Activated CD8-positive, alpha-beta T cell treated with anti-CD3 and anti-CD28 coated beads for 36 hours (primary cell): ENCODE measurements around the gene DFFB. TPM values are rescaled to one million over a fixed set of nuclear protein-coding genes. Genes with fewer than 3 reads are reported as not detected.

ENCODE experiments used
- ATAC-seq: fragments of 200-7000 bp; cut with Tn5 transposase; one replicate; pipeline ENCODE4 v1.10.0; 2021; ENCODE audit warnings: mild to moderate bottlenecking, moderate library complexity
- CTCF ChIA-PET: fragments of 350-600 bp; sonication (Branson Sonifier 250); formaldehyde crosslinking; loops from one replicate; lab custom pipeline; 2021; ENCODE audit warnings: antibody characterized with exemption; lab: Charles Lee
- POLR2A ChIA-PET: fragments of 350-600 bp; sonication (Branson Sonifier 250); formaldehyde crosslinking; loops from one replicate; lab custom pipeline; 2021; ENCODE audit warnings: antibody characterized with exemption; lab: Charles Lee
- DNase-seq: peaks from one replicate; pipeline ENCODE4 v3.0.0-alpha.2; 2020
- H3K27ac Mint-ChIP-seq: one replicate; pipeline ENCODE4 v1.8.0; 2021; ENCODE audit warnings: mild to moderate bottlenecking, mixed read lengths
- H3K27me3 Mint-ChIP-seq: one replicate; pipeline ENCODE4 v1.8.0; 2021; ENCODE audit warnings: mixed read lengths
- H3K36me3 Mint-ChIP-seq: one replicate; pipeline ENCODE4 v1.8.0; 2021; ENCODE audit warnings: low read depth, mixed read lengths
- H3K4me1 Mint-ChIP-seq: one replicate; pipeline ENCODE4 v1.8.0; 2021; ENCODE audit warnings: low read depth, mixed read lengths
- H3K4me3 Mint-ChIP-seq: one replicate; pipeline ENCODE4 v1.8.0; 2021; ENCODE audit warnings: mild to moderate bottlenecking, moderate library complexity, mixed read lengths
- H3K9me3 Mint-ChIP-seq: one replicate; pipeline ENCODE4 v1.8.0; 2021; ENCODE audit warnings: mixed read lengths
- CTCF ChIP-seq: fragments of 200-600 bp; IDR thresholded peaks from one replicate; pipeline ENCODE4 v1.8.0; 2022; ENCODE audit warnings: antibody characterized with exemption, mild to moderate bottlenecking
- intact Hi-C: fragments of 100-400 bp; cut with micrococcal nuclease; formaldehyde crosslinking; loops from one replicate; pipeline ENCODE4 v1.10.0; 2022
- total RNA-seq, 2 experiments: library from RNA; stranded (reverse); gene quantifications; one replicate each; pipeline ENCODE4 v1.2.3, GENCODE V29; 2021

DFFB gene
- total RNA-seq, 2 experiments from 2014 or later: 9.3 to 9.7 TPM

GRCh38 chr1:3881193-3881480 is 23.9 kb downstream of the DFFB start:
- no peaks in the 10 kb centered on the region for H3K27me3 Mint-ChIP-seq
- peak; percentile 30 for ATAC-seq
- H3K4me1 Mint-ChIP-seq: peaks cover 5% of the 10 kb centered on the region
- peaks cover 3% of the 10 kb centered on the region for H3K9me3 Mint-ChIP-seq
- no peak for TF ChIP-seq CTCF
- intact Hi-C loops: no loop called here
- no peak for DNase-seq
- ChIA-PET POLR2A (no interaction called here), CTCF (interaction anchor here (1.5 kb wide), 1 partner anchor 23 kb away, joined by 3 read pairs; no protein-coding TSS in a partner anchor)
- peaks cover 23% of the 10 kb centered on the region for H3K36me3 Mint-ChIP-seq
- no peak overlapping the region for H3K4me3 Mint-ChIP-seq
- H3K27ac Mint-ChIP-seq: peak overlapping the region; percentile 63

- ATAC-seq (peak; percentile 65), DNase-seq (peak; percentile 15)
- POLR2A ChIA-PET: interaction anchor here (0.8 to 1.3 kb wide), 2 partner anchors 26 to 28 kb away, joined by 3 read pairs; partner anchors contain the start of gene DFFB
- CTCF ChIA-PET: interaction anchor here (1.1 to 1.3 kb wide), 2 partner anchors 10 to 16 kb away, joined by 3 to 5 read pairs; partner anchors contain the start of gene C1orf174
- no peak for TF ChIP-seq CTCF
- H3K9me3 Mint-ChIP-seq: peaks cover 3% of the 10 kb centered on the region
- peaks cover 6% of the 10 kb centered on the region for H3K4me1 Mint-ChIP-seq
- intact Hi-C loops: no loop called here
- H3K27me3 Mint-ChIP-seq: no peaks in the 10 kb centered on the region
- H3K27ac Mint-ChIP-seq: peak overlapping the region; percentile 76
- H3K4me3 Mint-ChIP-seq: no peak overlapping the region
- peaks cover 35% of the 10 kb centered on the region for H3K36me3 Mint-ChIP-seq
These were observed 26.1 kb downstream of the DFFB start for GRCh38 chr1:3883194-3883925.

GRCh38 chr1:3884966-3885365 is 27.7 kb downstream of the DFFB start:
- ChIA-PET POLR2A (interaction anchor here (1.3 to 1.6 kb wide), 2 partner anchors 17 to 29 kb away, joined by 3 to 5 read pairs; no protein-coding TSS in a partner anchor), CTCF (interaction anchor here (1.5 kb wide), 1 partner anchor 15 kb away, joined by 3 read pairs; the partner anchor contains the start of gene C1orf174)
- peaks cover 13% of the 10 kb centered on the region for H3K4me1 Mint-ChIP-seq
- intact Hi-C loops: no loop called here
- no peaks in the 10 kb centered on the region for H3K27me3 Mint-ChIP-seq
- no peak for DNase-seq
- no peak for TF ChIP-seq CTCF
- H3K36me3 Mint-ChIP-seq: peaks cover 30% of the 10 kb centered on the region
- H3K27ac Mint-ChIP-seq: no peak overlapping the region
- ATAC-seq: no peak
- no peak overlapping the region for H3K4me3 Mint-ChIP-seq
- no peaks in the 10 kb centered on the region for H3K9me3 Mint-ChIP-seq

- Mint-ChIP-seq H3K4me3 (no peak overlapping the region), H3K9me3 (no peaks in the 10 kb centered on the region), H3K4me1 (peaks cover 19% of the 10 kb centered on the region), H3K27ac (no peak overlapping the region), H3K27me3 (no peaks in the 10 kb centered on the region), H3K36me3 (peaks cover 33% of the 10 kb centered on the region)
- CTCF ChIA-PET: interaction anchor here (1.5 kb wide), 1 partner anchor 14 kb away, joined by 3 read pairs; the partner anchor contains the start of gene C1orf174
- no peak for DNase-seq
- ATAC-seq: no peak
- TF ChIP-seq CTCF: no peak
- intact Hi-C loops: no loop called here
- POLR2A ChIA-PET: no interaction called here
These were observed 28.3 kb downstream of the DFFB start for GRCh38 chr1:3885611-3886010.

- H3K4me1 Mint-ChIP-seq: peaks cover 22% of the 10 kb centered on the region
- intact Hi-C loops: no loop called here
- H3K4me3 Mint-ChIP-seq: no peak overlapping the region
- CTCF ChIA-PET: no interaction called here
- no peak overlapping the region for H3K27ac Mint-ChIP-seq
- H3K36me3 Mint-ChIP-seq: peaks cover 37% of the 10 kb centered on the region
- TF ChIP-seq CTCF: no peak
- no peak for ATAC-seq
- no peaks in the 10 kb centered on the region for H3K27me3 Mint-ChIP-seq
- no peak for DNase-seq
- no peaks in the 10 kb centered on the region for H3K9me3 Mint-ChIP-seq
- POLR2A ChIA-PET: no interaction called here
These were observed 28.9 kb downstream of the DFFB start for GRCh38 chr1:3886106-3886670.
